ENCODE data around the gene ADM2.
A peak's percentile ranks its signal among the peaks of the same experiment; 100 is the strongest.

The ADM2 gene

GRCh38 chr22:50471197-50471847, 10.0 kb upstream of the ADM2 start:
- peaks cover 4% of the 10 kb centered on the region; the same call in 1 of the 2 replicates for H4K20me1 ChIP-seq (ENCODE audit: insufficient read depth, low read length)
- no peak for DNase-seq
- H3K27me3 ChIP-seq (replicated peaks; ENCODE audit: insufficient read depth, low read length) = no peaks in the 10 kb centered on the region
- H3K9me3 ChIP-seq (replicated peaks; ENCODE audit: insufficient read depth, low read length) = no peaks in the 10 kb centered on the region
- peak overlapping the region; percentile 88 for H3K27ac ChIP-seq (ENCODE audit: low read length)
- H3K9ac ChIP-seq (ENCODE audit: low read length) = peak overlapping the region; percentile 32; the same call in 1 of the 2 replicates
- H3K36me3 ChIP-seq (replicated peaks; ENCODE audit: insufficient read depth, low read length) = no peaks in the 10 kb centered on the region
- H3K79me2 ChIP-seq (ENCODE audit: low read length) = peaks cover 75% of the 10 kb centered on the region
- peak overlapping the region; percentile 78 for H3K4me2 ChIP-seq (ENCODE audit: low read depth, low read length)
- H3K4me3 ChIP-seq (ENCODE audit: low read length) = peak overlapping the region; percentile 9
- no peak overlapping the region for H2AFZ ChIP-seq (ENCODE audit: low read length)
- H3F3A ChIP-seq (ENCODE audit: insufficient read depth, low read length) = peaks cover 23% of the 10 kb centered on the region
- no peak for TF ChIP-seq EZH2 (optimal IDR thresholded peaks at IDR 0.05; ENCODE audit: low read depth, low read length)
- no peak for TF ChIP-seq CTCF (IDR thresholded peaks at IDR 0.05; ENCODE audit: low read length)
- no peak for TF ChIP-seq EZH2phosphoT487 (IDR thresholded peaks at IDR 0.05; ENCODE audit: low read length)
- H3K4me1 ChIP-seq (ENCODE audit: low read length) = peaks cover 51% of the 10 kb centered on the region
- H3K9me2 ChIP-seq (replicated peaks; ENCODE audit: insufficient read depth, low read length) = no peaks in the 10 kb centered on the region

GRCh38 chr22:50471962-50472361, 9.4 kb upstream of the ADM2 start:
- Histone ChIP-seq H3K27me3 (replicated peaks; ENCODE audit: insufficient read depth, low read length) (no peaks in the 10 kb centered on the region), H3K79me2 (ENCODE audit: low read length) (peaks cover 75% of the 10 kb centered on the region), H3K9ac (ENCODE audit: low read length) (no peak overlapping the region), H3K4me2 (ENCODE audit: low read depth, low read length) (peak overlapping the region; percentile 78; the same call in 1 of the 2 replicates), H3K9me3 (replicated peaks; ENCODE audit: insufficient read depth, low read length) (no peaks in the 10 kb centered on the region), H3K27ac (ENCODE audit: low read length) (peak overlapping the region; percentile 88; the same call in 1 of the 2 replicates), H4K20me1 (ENCODE audit: insufficient read depth, low read length) (peaks cover 4% of the 10 kb centered on the region; the same call in 1 of the 2 replicates), H3K4me1 (ENCODE audit: low read length) (peaks cover 51% of the 10 kb centered on the region), H3F3A (ENCODE audit: insufficient read depth, low read length) (peaks cover 23% of the 10 kb centered on the region), H3K4me3 (ENCODE audit: low read length) (no peak overlapping the region), H3K9me2 (replicated peaks; ENCODE audit: insufficient read depth, low read length) (no peaks in the 10 kb centered on the region), H2AFZ (ENCODE audit: low read length) (no peak overlapping the region), H3K36me3 (replicated peaks; ENCODE audit: insufficient read depth, low read length) (no peaks in the 10 kb centered on the region)
- TF ChIP-seq EZH2 (optimal IDR thresholded peaks at IDR 0.05; ENCODE audit: low read depth, low read length) (no peak), CTCF (IDR thresholded peaks at IDR 0.05; ENCODE audit: low read length) (no peak), EZH2phosphoT487 (IDR thresholded peaks at IDR 0.05; ENCODE audit: low read length) (no peak)
- no peak for DNase-seq

- H3K9ac ChIP-seq (ENCODE audit: low read length) = peak overlapping the region; percentile 68; the same call in 1 of the 2 replicates
- TF ChIP-seq EZH2 (optimal IDR thresholded peaks at IDR 0.05; ENCODE audit: low read depth, low read length) (no peak), CTCF (IDR thresholded peaks at IDR 0.05; ENCODE audit: low read length) (peak; percentile 63)
- H2AFZ ChIP-seq (ENCODE audit: low read length) = no peak overlapping the region
- H3K4me1 ChIP-seq (ENCODE audit: low read length) = peaks cover 51% of the 10 kb centered on the region
- peaks cover 23% of the 10 kb centered on the region for H3F3A ChIP-seq (ENCODE audit: insufficient read depth, low read length)
- peaks cover 4% of the 10 kb centered on the region; the same call in 1 of the 2 replicates for H4K20me1 ChIP-seq (ENCODE audit: insufficient read depth, low read length)
- no peaks in the 10 kb centered on the region for H3K27me3 ChIP-seq (replicated peaks; ENCODE audit: insufficient read depth, low read length)
- no peak overlapping the region for H3K27ac ChIP-seq (ENCODE audit: low read length)
- no peaks in the 10 kb centered on the region for H3K9me3 ChIP-seq (replicated peaks; ENCODE audit: insufficient read depth, low read length)
- DNase-seq = peak; percentile 51
- H3K79me2 ChIP-seq (ENCODE audit: low read length) = peaks cover 66% of the 10 kb centered on the region
- peak overlapping the region; percentile 88 for H3K4me2 ChIP-seq (ENCODE audit: low read depth, low read length)
- H3K9me2 ChIP-seq (replicated peaks; ENCODE audit: insufficient read depth, low read length) = no peaks in the 10 kb centered on the region
- peak overlapping the region; percentile 92 for H3K4me3 ChIP-seq (ENCODE audit: low read length)
- no peaks in the 10 kb centered on the region for H3K36me3 ChIP-seq (replicated peaks; ENCODE audit: insufficient read depth, low read length)
These were observed 8.3 kb upstream of the ADM2 start for GRCh38 chr22:50473088-50473487.
